Panc1 (cell line): ENCODE results near the gene ATAD2B.

Experiments used
- CTCF ChIP-seq: fragments of 450-650 bp; IDR thresholded peaks from 2 replicates; pipeline ENCODE4 v1.5.1; 2017; ENCODE audit warnings: mild to moderate bottlenecking
- SIN3A ChIP-seq: IDR thresholded peaks from 2 replicates; pipeline ENCODE4 v1.6.1; 2012; ENCODE audit warnings: low read depth, mild to moderate bottlenecking, low read length, moderate library complexity, borderline replicate concordance; ENCODE audit not compliant: insufficient read depth
- TCF7L2 ChIP-seq: IDR thresholded peaks from 2 replicates; pipeline ENCODE4 v1.6.1; 2011; ENCODE audit warnings: mild to moderate bottlenecking, low read depth, low read length, inconsistent platforms
- TF ChIP-seq, protein P1 (sequence below), 2 experiments: IDR thresholded peaks; 2 replicates each; pipeline ENCODE4 v1.6.1; 2011 to 2012; ENCODE audit warnings: low read depth in 2 of 2, control low read depth in 1 of 2, low read length in 1 of 2, mild to moderate bottlenecking in 1 of 2, moderate library complexity in 1 of 2; ENCODE audit not compliant: insufficient read depth in 1 of 2

- TF ChIP-seq TCF7L2 (no peak), CTCF (no peak), SIN3A (no peak)
- TF ChIP-seq, protein P1, sequence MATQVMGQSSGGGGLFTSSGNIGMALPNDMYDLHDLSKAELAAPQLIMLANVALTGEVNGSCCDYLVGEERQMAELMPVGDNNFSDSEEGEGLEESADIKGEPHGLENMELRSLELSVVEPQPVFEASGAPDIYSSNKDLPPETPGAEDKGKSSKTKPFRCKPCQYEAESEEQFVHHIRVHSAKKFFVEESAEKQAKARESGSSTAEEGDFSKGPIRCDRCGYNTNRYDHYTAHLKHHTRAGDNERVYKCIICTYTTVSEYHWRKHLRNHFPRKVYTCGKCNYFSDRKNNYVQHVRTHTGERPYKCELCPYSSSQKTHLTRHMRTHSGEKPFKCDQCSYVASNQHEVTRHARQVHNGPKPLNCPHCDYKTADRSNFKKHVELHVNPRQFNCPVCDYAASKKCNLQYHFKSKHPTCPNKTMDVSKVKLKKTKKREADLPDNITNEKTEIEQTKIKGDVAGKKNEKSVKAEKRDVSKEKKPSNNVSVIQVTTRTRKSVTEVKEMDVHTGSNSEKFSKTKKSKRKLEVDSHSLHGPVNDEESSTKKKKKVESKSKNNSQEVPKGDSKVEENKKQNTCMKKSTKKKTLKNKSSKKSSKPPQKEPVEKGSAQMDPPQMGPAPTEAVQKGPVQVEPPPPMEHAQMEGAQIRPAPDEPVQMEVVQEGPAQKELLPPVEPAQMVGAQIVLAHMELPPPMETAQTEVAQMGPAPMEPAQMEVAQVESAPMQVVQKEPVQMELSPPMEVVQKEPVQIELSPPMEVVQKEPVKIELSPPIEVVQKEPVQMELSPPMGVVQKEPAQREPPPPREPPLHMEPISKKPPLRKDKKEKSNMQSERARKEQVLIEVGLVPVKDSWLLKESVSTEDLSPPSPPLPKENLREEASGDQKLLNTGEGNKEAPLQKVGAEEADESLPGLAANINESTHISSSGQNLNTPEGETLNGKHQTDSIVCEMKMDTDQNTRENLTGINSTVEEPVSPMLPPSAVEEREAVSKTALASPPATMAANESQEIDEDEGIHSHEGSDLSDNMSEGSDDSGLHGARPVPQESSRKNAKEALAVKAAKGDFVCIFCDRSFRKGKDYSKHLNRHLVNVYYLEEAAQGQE (IDR thresholded peaks at IDR 0.05; ENCODE audit: insufficient read depth in 1 of 2, low read depth in 2 of 2, low read length in 1 of 2) = no peak
Measured at GRCh38 chr2:23953625-23954024, 26.7 kb upstream of the ATAD2B start.
